SK-N-SH treated with all-trans-retinoic acid at 6 μM for 48 hours (cell line): ENCODE measurements around the gene TCF3.
A peak's percentile ranks its signal among the peaks of the same experiment; 100 is the strongest.

Experiments
- ATAC-seq: fragments of 200-7000 bp; cut with Tn5 transposase; 3 replicates; pipeline ENCODE4 v1.9.1; 2020; ENCODE audit warnings: mild to moderate bottlenecking, moderate library complexity
- ARNTL ChIP-seq: fragments of 450-650 bp; formaldehyde crosslinking; IDR thresholded peaks from 2 replicates; pipeline ENCODE4 v1.5.0; 2020; ENCODE audit warnings: low read depth, mild to moderate bottlenecking, moderate library complexity, borderline replicate concordance
- BACH2 ChIP-seq: fragments of 250-450 bp; sonication (Bioruptor Pico); IDR thresholded peaks from 2 replicates; pipeline ENCODE4 v1.9.0; 2021; ENCODE audit warnings: mild to moderate bottlenecking, borderline replicate concordance
- CSDC2 ChIP-seq: fragments of 250-450 bp; sonication (Bioruptor Pico); IDR thresholded peaks from 2 replicates; pipeline ENCODE4 v1.5.0; 2020; ENCODE audit warnings: mild to moderate bottlenecking, moderate library complexity
- CSRNP3 ChIP-seq: fragments of 250-450 bp; sonication (Bioruptor Pico); IDR thresholded peaks from 2 replicates; pipeline ENCODE4 v1.5.1; 2021; ENCODE audit warnings: mild to moderate bottlenecking, moderate library complexity
- ESRRG ChIP-seq: fragments of 250-450 bp; sonication (Bioruptor Pico); IDR thresholded peaks from 2 replicates; pipeline ENCODE4 v1.6.1; 2021; ENCODE audit warnings: mild to moderate bottlenecking
- GLIS3 ChIP-seq: fragments of 250-450 bp; sonication (Bioruptor Pico); IDR thresholded peaks from 2 replicates; pipeline ENCODE4 v1.5.0; 2020; ENCODE audit warnings: mild to moderate bottlenecking, moderate library complexity
- ISL1 ChIP-seq: fragments of 250-450 bp; sonication (Bioruptor Pico); IDR thresholded peaks from 2 replicates; pipeline ENCODE4 v2.1.2; 2022; ENCODE audit warnings: mild to moderate bottlenecking, moderate library complexity
- OSR1 ChIP-seq: fragments of 250-450 bp; sonication (Bioruptor Pico); IDR thresholded peaks from 2 replicates; pipeline ENCODE4 v1.8.0; 2022; ENCODE audit warnings: moderate library complexity, mild to moderate bottlenecking, inconsistent platforms
- RARB ChIP-seq: fragments of 250-450 bp; sonication (Bioruptor Pico); IDR thresholded peaks from 2 replicates; pipeline ENCODE4 v1.8.0; 2021; ENCODE audit warnings: mild to moderate bottlenecking, moderate library complexity
- SNAI2 ChIP-seq: fragments of 250-450 bp; sonication (Bioruptor Pico); IDR thresholded peaks from 2 replicates; pipeline ENCODE4 v1.5.0; 2020; ENCODE audit warnings: mild to moderate bottlenecking, moderate library complexity
- TCF4 ChIP-seq: fragments of 250-450 bp; sonication (Bioruptor Pico); IDR thresholded peaks from 2 replicates; pipeline ENCODE4 v1.8.0; 2021; ENCODE audit warnings: mild to moderate bottlenecking, moderate library complexity, borderline replicate concordance
- TOX ChIP-seq: fragments of 250-450 bp; sonication (Bioruptor Pico); IDR thresholded peaks from 2 replicates; pipeline ENCODE4 v1.8.0; 2021; ENCODE audit warnings: mild to moderate bottlenecking, moderate library complexity, borderline replicate concordance
- ZC3H10 ChIP-seq: fragments of 250-450 bp; sonication (Bioruptor Pico); IDR thresholded peaks from 2 replicates; pipeline ENCODE4 v1.5.1; 2021; ENCODE audit warnings: mild to moderate bottlenecking, moderate library complexity
- ZFP3 ChIP-seq: fragments of 250-450 bp; sonication (Bioruptor Pico); IDR thresholded peaks from 2 replicates; pipeline ENCODE4 v1.5.0; 2020; ENCODE audit warnings: mild to moderate bottlenecking, moderate library complexity
- ZFP30 ChIP-seq: fragments of 450-650 bp; formaldehyde crosslinking; IDR thresholded peaks from 2 replicates; pipeline ENCODE4 v1.5.0; 2022; ENCODE audit warnings: mild to moderate bottlenecking, moderate library complexity
- ZNF565 ChIP-seq: fragments of 450-650 bp; formaldehyde crosslinking; conservative IDR thresholded peaks from 2 replicates; pipeline ENCODE4 v1.5.0; 2020; ENCODE audit warnings: low read depth, mild to moderate bottlenecking, moderate library complexity
- ZNF70 ChIP-seq: fragments of 450-650 bp; formaldehyde crosslinking; IDR thresholded peaks from 2 replicates; pipeline ENCODE4 v1.5.0; 2020; ENCODE audit warnings: mild to moderate bottlenecking, moderate library complexity
- ZNF8 ChIP-seq: fragments of 450-650 bp; formaldehyde crosslinking; IDR thresholded peaks from 2 replicates; pipeline ENCODE4 v1.5.0; 2020; ENCODE audit warnings: mild to moderate bottlenecking, moderate library complexity
- TF ChIP-seq, protein P1 (sequence below): fragments of 250-450 bp; sonication (Bioruptor Pico); IDR thresholded peaks from 2 replicates; pipeline ENCODE4 v1.5.0; 2020; ENCODE audit warnings: mild to moderate bottlenecking, moderate library complexity
- TF ChIP-seq, protein P2 (sequence below): fragments of 250-450 bp; sonication (Bioruptor Pico); IDR thresholded peaks from 2 replicates; pipeline ENCODE4 v1.8.0; 2021; ENCODE audit warnings: low read depth, mild to moderate bottlenecking, moderate library complexity, borderline replicate concordance
- TF ChIP-seq, protein P3 (sequence below): fragments of 250-450 bp; sonication (Bioruptor Pico); IDR thresholded peaks from 2 replicates; pipeline ENCODE4 v1.8.0; 2020; ENCODE audit warnings: mild to moderate bottlenecking, moderate library complexity, borderline replicate concordance

Gene TCF3

DNA sequence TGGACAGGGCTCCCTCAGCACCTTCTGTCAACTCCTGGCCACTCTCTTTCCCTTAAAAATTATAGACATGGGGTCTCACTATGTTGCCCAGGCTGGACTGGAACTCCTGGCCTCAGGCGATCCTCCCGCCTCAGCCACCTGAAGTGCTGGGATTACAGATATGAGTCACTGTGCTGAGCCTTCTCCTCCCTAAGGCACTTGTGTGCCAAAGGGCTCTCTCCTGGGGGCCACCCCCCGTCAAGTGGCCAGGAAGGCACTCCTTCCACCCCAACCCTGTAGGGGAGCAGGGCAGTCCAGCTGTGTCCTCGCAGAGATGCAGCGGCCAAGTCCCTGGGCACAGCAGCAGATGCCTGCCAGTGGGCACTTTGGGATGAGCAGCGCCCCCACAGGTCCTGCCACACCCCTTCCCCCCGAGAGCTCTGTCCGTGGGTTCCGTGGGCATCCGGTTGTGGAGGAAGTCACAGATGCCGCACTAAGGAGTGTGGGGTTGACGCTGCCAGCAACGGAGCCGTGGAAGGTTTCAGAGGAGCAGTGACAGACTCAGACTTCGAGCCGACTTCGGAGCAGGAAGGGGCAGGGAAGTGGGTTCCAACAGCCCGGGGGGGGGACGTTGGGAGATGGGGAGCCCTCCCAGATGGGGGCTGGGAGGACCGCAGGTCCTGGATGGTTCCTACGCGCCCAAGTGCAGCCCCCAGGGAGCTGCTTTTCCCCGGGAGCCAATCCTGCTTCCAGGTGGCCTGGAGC, 43.9 kb downstream of the TCF3 start:
- ATAC-seq: no peak
- TF ChIP-seq ZFP3 (CRISPR knock-in tag) (no peak), GLIS3 (CRISPR knock-in tag) (no peak), ESRRG (CRISPR knock-in tag) (no peak), ZNF70 (CRISPR knock-in tag) (no peak)
- TF ChIP-seq, protein P1, sequence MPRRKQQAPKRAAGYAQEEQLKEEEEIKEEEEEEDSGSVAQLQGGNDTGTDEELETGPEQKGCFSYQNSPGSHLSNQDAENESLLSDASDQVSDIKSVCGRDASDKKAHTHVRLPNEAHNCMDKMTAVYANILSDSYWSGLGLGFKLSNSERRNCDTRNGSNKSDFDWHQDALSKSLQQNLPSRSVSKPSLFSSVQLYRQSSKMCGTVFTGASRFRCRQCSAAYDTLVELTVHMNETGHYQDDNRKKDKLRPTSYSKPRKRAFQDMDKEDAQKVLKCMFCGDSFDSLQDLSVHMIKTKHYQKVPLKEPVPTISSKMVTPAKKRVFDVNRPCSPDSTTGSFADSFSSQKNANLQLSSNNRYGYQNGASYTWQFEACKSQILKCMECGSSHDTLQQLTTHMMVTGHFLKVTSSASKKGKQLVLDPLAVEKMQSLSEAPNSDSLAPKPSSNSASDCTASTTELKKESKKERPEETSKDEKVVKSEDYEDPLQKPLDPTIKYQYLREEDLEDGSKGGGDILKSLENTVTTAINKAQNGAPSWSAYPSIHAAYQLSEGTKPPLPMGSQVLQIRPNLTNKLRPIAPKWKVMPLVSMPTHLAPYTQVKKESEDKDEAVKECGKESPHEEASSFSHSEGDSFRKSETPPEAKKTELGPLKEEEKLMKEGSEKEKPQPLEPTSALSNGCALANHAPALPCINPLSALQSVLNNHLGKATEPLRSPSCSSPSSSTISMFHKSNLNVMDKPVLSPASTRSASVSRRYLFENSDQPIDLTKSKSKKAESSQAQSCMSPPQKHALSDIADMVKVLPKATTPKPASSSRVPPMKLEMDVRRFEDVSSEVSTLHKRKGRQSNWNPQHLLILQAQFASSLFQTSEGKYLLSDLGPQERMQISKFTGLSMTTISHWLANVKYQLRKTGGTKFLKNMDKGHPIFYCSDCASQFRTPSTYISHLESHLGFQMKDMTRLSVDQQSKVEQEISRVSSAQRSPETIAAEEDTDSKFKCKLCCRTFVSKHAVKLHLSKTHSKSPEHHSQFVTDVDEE (CRISPR knock-in tag): no peak

DNA sequence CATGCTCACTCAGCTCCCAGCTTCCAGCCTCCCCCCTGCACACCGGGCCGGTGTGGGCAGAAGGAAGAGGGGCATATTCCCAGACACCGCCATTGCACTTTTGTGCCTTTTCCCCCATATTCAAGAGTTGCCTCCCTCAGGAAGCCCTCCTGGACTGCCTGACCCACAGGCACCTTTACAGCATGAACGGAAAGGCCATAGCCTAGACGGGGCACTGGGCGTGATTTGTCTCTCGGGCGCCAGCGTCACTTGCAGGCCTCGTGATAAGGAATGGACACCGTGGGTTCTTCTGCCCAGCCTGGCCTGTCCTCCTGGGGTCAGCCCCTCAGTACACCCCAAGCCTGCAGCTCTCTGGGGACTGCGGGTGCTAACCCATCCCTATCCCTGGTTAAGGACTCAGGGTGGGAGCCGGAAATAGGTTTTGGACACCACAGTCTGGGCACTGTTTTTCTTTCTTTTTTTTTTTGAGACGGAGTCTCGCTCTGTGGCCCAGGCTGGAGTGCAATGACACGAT, 46.2 kb downstream of the TCF3 start:
- TF ChIP-seq ZFP3 (CRISPR knock-in tag): no peak
- no peak for TF ChIP-seq OSR1 (CRISPR knock-in tag)
- no peak for TF ChIP-seq GLIS3 (CRISPR knock-in tag)
- TF ChIP-seq, protein P2, sequence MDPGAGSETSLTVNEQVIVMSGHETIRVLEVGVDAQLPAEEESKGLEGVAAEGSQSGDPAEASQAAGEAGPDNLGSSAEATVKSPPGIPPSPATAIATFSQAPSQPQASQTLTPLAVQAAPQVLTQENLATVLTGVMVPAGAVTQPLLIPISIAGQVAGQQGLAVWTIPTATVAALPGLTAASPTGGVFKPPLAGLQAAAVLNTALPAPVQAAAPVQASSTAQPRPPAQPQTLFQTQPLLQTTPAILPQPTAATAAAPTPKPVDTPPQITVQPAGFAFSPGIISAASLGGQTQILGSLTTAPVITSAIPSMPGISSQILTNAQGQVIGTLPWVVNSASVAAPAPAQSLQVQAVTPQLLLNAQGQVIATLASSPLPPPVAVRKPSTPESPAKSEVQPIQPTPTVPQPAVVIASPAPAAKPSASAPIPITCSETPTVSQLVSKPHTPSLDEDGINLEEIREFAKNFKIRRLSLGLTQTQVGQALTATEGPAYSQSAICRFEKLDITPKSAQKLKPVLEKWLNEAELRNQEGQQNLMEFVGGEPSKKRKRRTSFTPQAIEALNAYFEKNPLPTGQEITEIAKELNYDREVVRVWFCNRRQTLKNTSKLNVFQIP (CRISPR knock-in tag): no peak
- no peak for TF ChIP-seq SNAI2 (CRISPR knock-in tag)
- no peak for TF ChIP-seq ZNF565 (CRISPR knock-in tag)
- TF ChIP-seq CSDC2 (CRISPR knock-in tag): 0 out of 2 replicates have a peak, but pooled peaks have one; percentile 43
- TF ChIP-seq CSRNP3 (CRISPR knock-in tag): no peak
- TF ChIP-seq, all 23 proteins: peak for 1
- ATAC-seq: peak; percentile 3; the same call in 2 of the 3 replicates

- no peak for TF ChIP-seq BACH2 (CRISPR knock-in tag)
- TF ChIP-seq ZC3H10 (CRISPR knock-in tag): no peak
- TF ChIP-seq, protein P3, sequence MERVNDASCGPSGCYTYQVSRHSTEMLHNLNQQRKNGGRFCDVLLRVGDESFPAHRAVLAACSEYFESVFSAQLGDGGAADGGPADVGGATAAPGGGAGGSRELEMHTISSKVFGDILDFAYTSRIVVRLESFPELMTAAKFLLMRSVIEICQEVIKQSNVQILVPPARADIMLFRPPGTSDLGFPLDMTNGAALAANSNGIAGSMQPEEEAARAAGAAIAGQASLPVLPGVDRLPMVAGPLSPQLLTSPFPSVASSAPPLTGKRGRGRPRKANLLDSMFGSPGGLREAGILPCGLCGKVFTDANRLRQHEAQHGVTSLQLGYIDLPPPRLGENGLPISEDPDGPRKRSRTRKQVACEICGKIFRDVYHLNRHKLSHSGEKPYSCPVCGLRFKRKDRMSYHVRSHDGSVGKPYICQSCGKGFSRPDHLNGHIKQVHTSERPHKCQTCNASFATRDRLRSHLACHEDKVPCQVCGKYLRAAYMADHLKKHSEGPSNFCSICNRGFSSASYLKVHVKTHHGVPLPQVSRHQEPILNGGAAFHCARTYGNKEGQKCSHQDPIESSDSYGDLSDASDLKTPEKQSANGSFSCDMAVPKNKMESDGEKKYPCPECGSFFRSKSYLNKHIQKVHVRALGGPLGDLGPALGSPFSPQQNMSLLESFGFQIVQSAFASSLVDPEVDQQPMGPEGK: no peak
- ATAC-seq: peak; percentile 91
Measured at GRCh38 chr19:1605236-1606137, 46.9 kb downstream of the TCF3 start, which contains the start of gene UQCR11. Gene UQCR11, minus strand, starts transcription at chr19:1605462. Its CDS starts 53 bp downstream, at chr19:1605409.

DNA sequence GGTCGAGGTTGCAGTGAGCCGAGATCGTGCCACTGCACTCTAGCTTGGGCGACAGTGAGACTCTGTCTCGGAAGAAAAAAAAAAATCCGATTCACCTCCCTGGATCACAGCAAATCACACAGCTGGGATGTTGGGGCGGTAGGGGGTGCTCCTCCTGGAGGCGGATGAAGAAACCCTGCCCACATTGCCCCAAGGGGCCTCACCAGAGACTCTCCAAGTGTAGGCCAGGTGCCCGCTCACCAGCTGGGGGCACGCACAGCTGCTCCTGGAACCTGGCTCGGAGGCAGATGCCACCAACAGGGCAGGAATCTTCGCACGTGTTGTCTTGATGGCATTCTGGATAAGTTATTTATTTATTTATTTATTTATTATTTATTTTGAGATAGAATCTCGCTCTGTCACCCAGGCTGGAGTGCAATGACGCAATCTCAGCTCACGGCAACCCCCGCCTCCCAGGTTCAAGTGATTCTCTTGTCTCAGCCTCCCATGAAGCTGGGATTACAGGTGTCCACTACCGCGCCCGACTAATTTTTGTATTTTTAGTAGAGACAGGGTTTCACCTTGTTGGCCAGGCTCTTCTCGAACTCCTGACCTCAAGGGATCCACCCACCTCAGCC, 50.2 kb downstream of the TCF3 start:
- no peak for ATAC-seq
- TF ChIP-seq ZNF8: no peak
- no peak for TF ChIP-seq ZNF565 (CRISPR knock-in tag)
- TF ChIP-seq CSDC2 (CRISPR knock-in tag): no peak
- no peak for TF ChIP-seq OSR1 (CRISPR knock-in tag)
- TF ChIP-seq ZNF70 (CRISPR knock-in tag): no peak
- no peak for TF ChIP-seq TOX (CRISPR knock-in tag)
- TF ChIP-seq ZFP3 (CRISPR knock-in tag): no peak
- no peak for TF ChIP-seq GLIS3 (CRISPR knock-in tag)
- TF ChIP-seq RARB: no peak
- no peak for TF ChIP-seq ZC3H10 (CRISPR knock-in tag)
- TF ChIP-seq ZFP30: no peak
- TF ChIP-seq ARNTL (CRISPR knock-in tag): no peak
- no peak for TF ChIP-seq ISL1
- TF ChIP-seq TCF4 (CRISPR knock-in tag): no peak
- TF ChIP-seq ESRRG (CRISPR knock-in tag): no peak
- TF ChIP-seq, protein P3: no peak
- TF ChIP-seq, protein P2 (CRISPR knock-in tag): no peak
